ENCODE measurements around the gene SARDH. TPM values are rescaled to one million over a fixed set of nuclear protein-coding genes. Genes with fewer than 3 reads are reported as not detected.

The SARDH gene
- total and polyA plus RNA-seq, 2 donors (not counting 3 experiments of a cell fraction or from before 2014, with no cell fraction given), result 0.19 to 0.44 TPM

GRCh38 chr9:133777871-133778270 is 39.7 kb upstream of the SARDH start:
- H3K36me3 ChIP-seq (ENCODE audit: control insufficient read depth in 2 of 2, extremely low read depth in 1 of 2, insufficient read depth in 2 of 2, low read length in 2 of 2), result peaks cover 6 to 30% of the 10 kb centered on the region in 2 experiments
- POLR2A ChIA-PET, result interaction anchor here (0.6 kb wide), 1 partner anchor 218 kb away, joined by 6 read pairs; no protein-coding TSS in a partner anchor

More at GRCh38 chr9:133777871-133778270, 39.7 kb upstream of the SARDH start:
- CTCF ChIA-PET, result interaction anchor here (0.7 to 1.4 kb wide), 3 partner anchors 35 to 217 kb away, joined by 4 read pairs; no protein-coding TSS in a partner anchor
- no peak for FAIRE-seq
- no peaks in the 10 kb centered on the region for H3K9me1 ChIP-seq (replicated peaks; ENCODE audit: control insufficient read depth, extremely low read depth, insufficient read depth, low read length)
- H3K9ac ChIP-seq (replicated peaks; ENCODE audit: extremely low read depth, insufficient read depth, low read length), result no peak overlapping the region
- BruUV-seq (replicated peaks), result no TSS peak
- TF ChIP-seq POLR2AphosphoS5 (IDR thresholded peaks at IDR 0.05; ENCODE audit: insufficient read depth, low read depth, low read length) (no peak), FOS (IDR thresholded peaks at IDR 0.05; ENCODE audit: borderline replicate concordance, insufficient read depth, low read length) (no peak), POLR2A (IDR thresholded peaks at IDR 0.05; ENCODE audit: low read depth, low read length) (no peak), EZH2 (IDR thresholded peaks at IDR 0.05; ENCODE audit: borderline replicate concordance, low read depth, low read length, severe bottlenecking) (no peak), MYC (IDR thresholded peaks at IDR 0.05; ENCODE audit: low read depth, low read length) (no peak), GATA2 (IDR thresholded peaks at IDR 0.05; ENCODE audit: insufficient read depth, insufficient read length, low read depth, low read length) (no peak), JUN (IDR thresholded peaks at IDR 0.05; ENCODE audit: borderline replicate concordance, insufficient read depth, insufficient read length, low read depth) (no peak), MAX (IDR thresholded peaks at IDR 0.05; ENCODE audit: insufficient read depth, insufficient read length) (no peak), CTCF (IDR thresholded peaks at IDR 0.05; ENCODE audit: extremely low read depth in 1 of 2, insufficient read depth in 1 of 2, low read depth in 1 of 2, low read length in 2 of 2) (no peak)
- no peaks in the 10 kb centered on the region for H4K20me1 ChIP-seq (replicated peaks; ENCODE audit: control insufficient read depth, extremely low read depth, insufficient read depth, low read length)
- no peaks in the 10 kb centered on the region for H3K79me2 ChIP-seq (ENCODE audit: control insufficient read depth, insufficient read depth, low read length)
- no peaks in the 10 kb centered on the region for H3K4me1 ChIP-seq (ENCODE audit: control insufficient read depth, extremely low read depth, insufficient read depth, low read length)
- H2AFZ ChIP-seq (ENCODE audit: low read depth, low read length), result no peak overlapping the region
- intact Hi-C loops (cut with micrococcal nuclease) (no loop called here), dilution Hi-C loops (cut with MboI; ENCODE audit: extremely low pct_ligation_motif_present, low sequenced_read_pairs) (no loop called here)
- no peaks in the 10 kb centered on the region for H3K9me3 ChIP-seq (replicated peaks; ENCODE audit: control insufficient read depth, insufficient read depth, low read length)
- no peak overlapping the region for H3K4me3 ChIP-seq (replicated peaks in 1 of 3; ENCODE audit: insufficient read depth in 1 of 3, low read depth in 1 of 3, low read length in 3 of 3)
- H3K4me2 ChIP-seq (ENCODE audit: insufficient read depth, low read length), result no peak overlapping the region
- no peak overlapping the region for H3K27ac ChIP-seq (ENCODE audit: insufficient read depth, low read depth, low read length)
- no peak for DNase-seq (ENCODE audit: low read depth, low spot score)
- no peaks in the 10 kb centered on the region for H3K27me3 ChIP-seq (ENCODE audit: control insufficient read depth in 2 of 2, insufficient read depth in 2 of 2, low read length in 2 of 2)
